Measurements from ENCODE around the gene AKAP13.

GRCh38 chr15:85380217-85380811 is at the start of gene AKAP13:
- no peak for TF ChIP-seq CTCF (IDR thresholded peaks at IDR 0.05)
- TF ChIP-seq EZH2phosphoT487 (IDR thresholded peaks at IDR 0.05): no peak
- TF ChIP-seq EZH2 (IDR thresholded peaks at IDR 0.05): no peak

Data from neural progenitor cell (in vitro differentiated cells).